Effector memory CD8-positive, alpha-beta T cell (primary cell): ENCODE data around the gene ZNF780B.

Experiments used
- ATAC-seq: fragments of 150-1000 bp; cut with Tn5 transposase; replicated peaks from 2 replicates; pipeline ENCODE4 v1.10.0; 2021; ENCODE audit warnings: mild to moderate bottlenecking, moderate library complexity
- DNase-seq, 3 experiments: peaks; one replicate each; pipeline ENCODE4 v3.0.0; 2021
- H3K27ac Mint-ChIP-seq, 2 donors: one replicate each; pipeline ENCODE4 v1.8.0; 2022; ENCODE audit warnings: mild to moderate bottlenecking in 2 of 2, mixed read lengths in 2 of 2, moderate library complexity in 2 of 2
- H3K27me3 Mint-ChIP-seq, 2 donors: one replicate each; pipeline ENCODE4 v1.8.0; 2022; ENCODE audit warnings: mixed read lengths in 2 of 2
- H3K36me3 Mint-ChIP-seq: one replicate; pipeline ENCODE4 v1.8.0; 2022; ENCODE audit warnings: mild to moderate bottlenecking, moderate library complexity, mixed read lengths; ENCODE audit not compliant: insufficient read depth
- H3K4me1 Mint-ChIP-seq, 2 donors: one replicate each; pipeline ENCODE4 v1.8.0; 2022; ENCODE audit warnings: low read depth in 2 of 2, mixed read lengths in 2 of 2
- H3K4me3 Mint-ChIP-seq, 2 donors: one replicate each; pipeline ENCODE4 v1.8.0; 2022; ENCODE audit warnings: mild to moderate bottlenecking in 2 of 2, mixed read lengths in 2 of 2, moderate library complexity in 2 of 2
- H3K9me3 Mint-ChIP-seq, 2 donors: one replicate each; pipeline ENCODE4 v1.8.0; 2022; ENCODE audit warnings: mixed read lengths in 2 of 2
- total RNA-seq, 9 experiments: gene quantifications; one replicate each; lab custom pipeline; 2026; lab: John Stamatoyannopoulos, UW

ZNF780B gene
- 8.7 to 97.3 (median 36.7) reads per million in 9 experiments for total RNA-seq

DNA sequence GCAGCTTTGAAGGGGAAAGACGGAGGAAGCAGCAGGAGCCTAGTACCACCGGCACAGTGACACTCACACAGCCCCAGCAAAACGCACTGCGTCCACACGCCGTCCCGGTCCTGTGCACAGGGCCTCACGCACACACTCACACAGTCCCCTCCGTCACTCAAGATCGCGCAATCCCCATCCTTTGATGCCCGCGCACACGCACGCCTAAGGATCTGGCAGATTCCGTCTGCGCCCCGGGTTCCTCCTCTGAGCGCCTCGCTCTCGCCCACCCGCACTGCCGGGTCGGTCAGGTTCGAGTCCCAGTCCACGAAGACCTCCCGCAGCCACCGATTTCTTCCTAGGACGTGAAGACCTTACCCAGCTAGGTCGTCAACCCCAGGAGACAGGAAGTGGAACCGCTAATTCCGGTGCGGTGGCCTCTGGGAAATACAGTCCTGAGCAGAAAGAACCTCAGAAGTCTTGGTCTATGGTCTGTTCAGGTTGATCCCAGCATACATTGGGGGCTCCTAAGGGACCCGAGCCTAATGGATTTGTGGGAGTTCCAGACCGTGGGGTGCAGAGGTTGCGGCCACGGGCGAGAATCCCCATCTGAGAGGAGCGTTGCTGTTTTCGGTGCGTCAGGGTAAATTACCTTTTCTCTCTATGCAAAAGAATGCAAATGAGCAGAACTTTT, at the start of gene ZNF780B:
ZNF780B (minus strand) TSS at position 400 of the 673 bp plus-strand sequence. CDS start 5,899 bp downstream, outside the sequence.
- Mint-ChIP-seq H3K27me3 (peaks cover 0 to 14% of the 10 kb centered on the region in 2 donors), H3K4me3 (peak within 1 kb of the TSS; percentile 96 to 99), H3K9me3 (peaks cover 5 to 17% of the 10 kb centered on the region in 2 donors), H3K27ac (peak within 1 kb of the TSS; percentile 94 to 98), H3K4me1 (peaks cover 37 to 51% of the 10 kb centered on the region in 2 donors), H3K36me3 (no peaks in the 10 kb centered on the region)
- peak; percentile 88 for ATAC-seq
- DNase-seq, result peak; percentile 37 to 57 (median 38)

DNA sequence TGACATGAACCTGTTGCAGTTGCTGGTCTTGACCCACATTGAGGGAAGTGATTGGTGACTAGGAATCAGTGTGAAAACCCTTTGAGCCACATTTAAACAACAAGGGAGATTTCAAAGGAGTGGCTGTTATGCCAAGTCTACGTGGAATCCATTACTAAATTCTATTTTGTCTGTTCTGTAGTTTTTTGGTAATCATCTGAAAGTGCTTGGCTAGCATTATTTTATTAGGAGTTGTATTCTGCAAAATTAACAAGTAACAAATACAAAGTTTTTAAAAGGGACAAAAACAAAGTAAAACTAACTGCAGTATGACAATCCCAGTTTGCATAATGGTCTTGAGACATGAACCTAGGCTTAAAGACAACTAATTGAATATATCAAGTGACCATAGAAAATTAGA, 48.7 kb upstream of the ZNF780B start:
- Mint-ChIP-seq H3K4me3 (no peak overlapping the region), H3K27ac (no peak overlapping the region), H3K4me1 (no peaks in the 10 kb centered on the region), H3K36me3 (no peaks in the 10 kb centered on the region), H3K9me3 (no peaks in the 10 kb centered on the region), H3K27me3 (no peaks in the 10 kb centered on the region)
- DNase-seq, result no peak
- no peak for ATAC-seq

DNA sequence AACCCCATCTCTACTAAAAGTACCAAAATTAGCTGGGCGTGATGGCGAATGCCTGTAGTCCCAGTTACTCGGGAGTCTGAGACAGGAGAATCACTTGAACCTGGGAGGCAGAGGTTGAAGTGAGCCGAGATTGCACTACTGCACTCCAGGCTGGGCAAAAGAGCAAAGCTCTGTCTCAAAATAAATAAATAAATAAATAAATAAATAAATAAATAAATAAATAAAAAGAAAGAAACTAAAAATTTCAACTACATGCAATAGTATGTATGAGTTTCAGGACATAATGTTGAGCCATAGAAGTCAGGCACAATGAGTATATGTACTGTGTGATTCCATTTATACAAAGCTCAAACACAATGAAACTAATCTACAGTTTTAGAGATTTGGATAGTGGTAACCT, 47.6 kb upstream of the ZNF780B start:
- Mint-ChIP-seq H3K27me3 (peaks cover 0 to 7% of the 10 kb centered on the region in 2 donors), H3K4me3 (no peak overlapping the region), H3K4me1 (no peaks in the 10 kb centered on the region), H3K9me3 (no peaks in the 10 kb centered on the region), H3K36me3 (no peaks in the 10 kb centered on the region), H3K27ac (no peak overlapping the region)
- no peak for ATAC-seq
- no peak for DNase-seq

GRCh38 chr19:40101813-40102212, 45.8 kb upstream of the ZNF780B start:
- no peak for ATAC-seq
- DNase-seq, result no peak
- no peaks in the 10 kb centered on the region for H3K4me1 Mint-ChIP-seq
- no peak overlapping the region for H3K4me3 Mint-ChIP-seq
- H3K9me3 Mint-ChIP-seq, result no peaks in the 10 kb centered on the region
- H3K27me3 Mint-ChIP-seq, result peaks cover 12 to 17% of the 10 kb centered on the region in 2 donors
- H3K36me3 Mint-ChIP-seq, result no peaks in the 10 kb centered on the region
- no peak overlapping the region for H3K27ac Mint-ChIP-seq

DNA sequence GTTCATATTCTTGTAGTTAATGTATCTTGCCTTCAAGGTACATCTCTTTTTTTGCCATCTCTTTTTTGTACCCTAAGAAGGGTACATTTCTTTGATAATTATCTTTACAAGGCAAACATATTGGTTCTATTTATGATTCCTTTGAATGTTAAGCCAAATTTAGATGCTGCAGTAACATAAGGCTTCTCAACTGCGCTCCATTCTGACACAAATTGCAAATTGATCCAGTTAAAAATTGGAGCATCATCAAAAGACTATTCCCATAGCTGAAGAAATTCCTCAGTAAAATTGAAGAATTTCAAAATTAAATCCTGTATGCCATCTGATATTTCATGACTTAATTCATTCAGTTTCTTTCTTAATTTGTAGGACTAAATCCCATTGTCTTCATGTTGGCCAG, 37.4 kb upstream of the ZNF780B start:
- DNase-seq, result no peak
- Mint-ChIP-seq H3K27me3 (peaks cover 27 to 41% of the 10 kb centered on the region in 2 donors), H3K4me1 (peaks cover 23 to 25% of the 10 kb centered on the region in 2 donors), H3K27ac (no peak overlapping the region), H3K36me3 (peaks cover 15% of the 10 kb centered on the region), H3K9me3 (peaks cover 0 to 3% of the 10 kb centered on the region in 2 donors), H3K4me3 (no peak overlapping the region)
- no peak for ATAC-seq

DNA sequence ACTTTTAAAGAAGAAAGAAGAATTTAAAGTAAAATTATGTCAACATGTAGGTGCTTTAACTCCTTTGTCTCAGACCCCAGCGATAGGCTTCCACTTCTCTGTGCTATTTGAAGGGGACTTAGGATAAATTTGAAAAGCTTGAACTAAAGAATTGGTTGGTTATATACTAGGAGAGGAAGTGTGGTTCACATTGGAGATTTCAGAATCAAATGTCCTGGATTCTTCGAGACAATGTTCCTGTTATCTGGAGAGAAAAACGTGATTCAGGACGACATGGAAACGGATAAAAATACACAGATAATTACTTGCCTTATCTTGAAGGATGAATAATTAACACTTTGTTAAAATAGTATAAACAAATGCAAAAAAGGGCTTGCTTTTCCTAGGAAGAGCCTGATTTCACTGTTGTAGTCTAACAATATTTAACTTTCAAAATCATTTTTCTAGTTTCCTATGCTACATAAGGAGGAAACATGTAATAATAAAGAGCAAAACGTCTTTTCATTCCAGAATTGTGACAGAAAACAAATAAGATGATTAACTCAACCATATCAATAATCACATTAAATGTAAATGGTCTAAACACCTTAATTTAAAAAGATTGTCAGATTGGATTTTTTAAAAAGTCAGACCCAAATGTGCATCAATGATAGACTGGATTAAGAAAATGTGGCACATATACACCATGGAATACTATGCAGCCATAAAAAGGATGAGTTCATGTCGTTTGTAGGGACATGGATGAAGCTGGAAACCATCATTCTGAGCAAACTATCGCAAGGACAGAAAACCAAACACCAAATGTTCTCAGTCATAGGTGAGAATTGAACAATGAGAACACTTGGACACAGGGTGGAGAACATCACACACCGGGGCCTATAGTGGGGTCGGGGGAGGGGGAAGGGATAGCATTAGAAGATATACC, 35.4 kb upstream of the ZNF780B start:
- peaks cover 0 to 3% of the 10 kb centered on the region in 2 donors for H3K9me3 Mint-ChIP-seq
- no peak for DNase-seq
- peaks cover 20 to 22% of the 10 kb centered on the region in 2 donors for H3K27me3 Mint-ChIP-seq
- peak overlapping the region; percentile 96 to 99 for H3K27ac Mint-ChIP-seq
- H3K4me1 Mint-ChIP-seq, result peaks cover 32 to 34% of the 10 kb centered on the region in 2 donors
- peak overlapping the region; percentile 94 to 96 for H3K4me3 Mint-ChIP-seq
- no peak for ATAC-seq
- H3K36me3 Mint-ChIP-seq, result peaks cover 15% of the 10 kb centered on the region

DNA sequence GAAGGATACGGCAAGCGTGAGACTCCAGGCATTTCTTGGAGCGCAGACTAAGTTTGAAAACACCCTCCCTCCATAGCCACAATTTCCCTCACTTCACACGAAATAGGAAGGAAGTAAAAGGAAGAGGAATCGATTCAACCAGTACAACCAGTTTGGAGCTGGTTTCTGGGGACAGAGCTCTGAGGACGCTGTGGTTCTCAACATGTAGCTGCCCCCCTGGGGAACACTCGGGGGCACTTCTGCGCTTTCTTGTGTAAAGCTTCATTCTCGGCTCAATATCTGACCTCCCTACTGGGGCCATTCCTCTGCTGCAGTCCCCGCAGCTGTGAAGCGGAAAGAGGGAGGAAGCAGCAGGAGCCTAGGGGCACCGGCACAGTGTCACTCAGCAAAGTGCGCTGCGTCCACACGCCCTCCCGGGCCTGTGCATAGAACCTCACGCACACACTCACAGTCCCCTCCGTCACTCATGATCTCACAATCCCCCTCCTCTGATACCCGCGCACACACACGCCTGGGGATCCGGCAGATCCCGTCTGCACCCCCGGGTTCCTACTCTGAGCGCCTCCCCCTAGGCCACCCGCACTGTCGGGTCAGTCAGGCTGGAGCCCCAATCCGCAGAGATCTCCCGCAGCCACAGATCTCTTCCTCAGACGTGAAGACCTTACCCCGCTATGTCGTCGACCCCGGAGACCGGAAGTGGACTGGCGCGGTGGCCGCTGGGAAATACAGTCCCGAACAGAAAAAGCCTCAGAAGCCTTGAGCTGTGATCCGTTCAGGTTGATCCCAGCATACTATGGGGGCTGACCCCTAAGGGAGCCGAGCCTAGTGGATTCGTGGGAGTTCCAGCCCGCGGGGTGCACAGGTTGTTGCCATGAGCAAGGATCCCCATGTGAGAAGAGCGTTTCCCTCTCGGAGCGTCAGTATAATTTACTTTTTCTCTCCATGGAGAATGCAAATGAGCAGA, 34.5 kb upstream of the ZNF780B start, which contains the start of gene ZNF780A:
ZNF780A (minus strand) TSS at position 703 of the 964 bp plus-strand sequence. CDS start 6,190 bp downstream, outside the sequence.
- Mint-ChIP-seq H3K4me1 (peaks cover 32 to 34% of the 10 kb centered on the region in 2 donors), H3K9me3 (no peaks in the 10 kb centered on the region), H3K36me3 (peaks cover 15% of the 10 kb centered on the region), H3K27me3 (peaks cover 14 to 15% of the 10 kb centered on the region in 2 donors), H3K4me3 (peak within 1 kb of the TSS; percentile 94 to 96), H3K27ac (peak within 1 kb of the TSS; percentile 96 to 99)
- ATAC-seq (peak; percentile 89), DNase-seq (peak; percentile 53 to 70 (median 61))

- DNase-seq (no peak), ATAC-seq (no peak)
- Mint-ChIP-seq H3K4me1 (peaks cover 34% of the 10 kb centered on the region in 2 donors), H3K9me3 (no peaks in the 10 kb centered on the region), H3K27ac (peak overlapping the region; percentile 96 to 99), H3K4me3 (peak overlapping the region; percentile 94 to 96), H3K36me3 (peaks cover 20% of the 10 kb centered on the region), H3K27me3 (peaks cover 4 to 8% of the 10 kb centered on the region in 2 donors)
Measured at GRCh38 chr19:40089462-40089861, 33.4 kb upstream of the ZNF780B start.

- Mint-ChIP-seq H3K27me3 (no peaks in the 10 kb centered on the region), H3K9me3 (no peaks in the 10 kb centered on the region), H3K4me3 (peak overlapping the region; percentile 6 to 18), H3K27ac (peak overlapping the region; percentile 1 to 5), H3K4me1 (peaks cover 34% of the 10 kb centered on the region in 2 donors), H3K36me3 (peaks cover 30% of the 10 kb centered on the region)
- DNase-seq (no peak), ATAC-seq (no peak)
Measured at GRCh38 chr19:40088299-40089047, 32.4 kb upstream of the ZNF780B start.

GRCh38 chr19:40084948-40085347, 28.9 kb upstream of the ZNF780B start:
- Mint-ChIP-seq H3K4me1 (peaks cover 21% of the 10 kb centered on the region in 2 donors), H3K4me3 (no peak overlapping the region), H3K27me3 (no peaks in the 10 kb centered on the region), H3K9me3 (no peaks in the 10 kb centered on the region), H3K27ac (no peak overlapping the region), H3K36me3 (peaks cover 52% of the 10 kb centered on the region)
- DNase-seq (no peak), ATAC-seq (no peak)

GRCh38 chr19:40081411-40081810, 25.4 kb upstream of the ZNF780B start:
- Mint-ChIP-seq H3K36me3 (peaks cover 77% of the 10 kb centered on the region), H3K27ac (no peak overlapping the region), H3K4me1 (peaks cover 0 to 2% of the 10 kb centered on the region in 2 donors), H3K4me3 (no peak overlapping the region), H3K27me3 (no peaks in the 10 kb centered on the region), H3K9me3 (peaks cover 10 to 32% of the 10 kb centered on the region in 2 donors)
- no peak for DNase-seq
- ATAC-seq, result no peak

DNA sequence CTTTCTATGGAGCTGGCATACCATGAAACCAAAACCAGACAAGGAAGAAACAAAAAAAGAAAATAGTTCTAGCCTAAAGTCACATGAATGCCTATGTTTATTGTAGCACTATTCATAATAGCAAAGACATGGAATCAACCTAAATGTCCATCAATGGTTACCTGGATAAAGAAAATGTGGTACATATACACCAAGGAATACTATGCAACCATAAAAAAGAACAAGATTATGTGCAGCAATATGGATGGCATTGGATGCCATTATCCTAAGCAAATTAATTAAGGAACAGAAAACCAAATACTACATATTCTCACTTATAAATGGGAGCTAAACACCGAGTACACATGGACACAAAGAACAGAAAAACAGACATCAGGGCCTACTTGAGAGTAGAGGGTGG, 24.3 kb upstream of the ZNF780B start:
- Mint-ChIP-seq H3K4me3 (no peak overlapping the region), H3K4me1 (peaks cover 0 to 2% of the 10 kb centered on the region in 2 donors), H3K27me3 (no peaks in the 10 kb centered on the region), H3K9me3 (peaks cover 10 to 32% of the 10 kb centered on the region in 2 donors), H3K36me3 (peaks cover 86% of the 10 kb centered on the region), H3K27ac (no peak overlapping the region)
- ATAC-seq, result no peak
- DNase-seq, result no peak
